Measurements from ENCODE around the gene DHX58.

DNA sequence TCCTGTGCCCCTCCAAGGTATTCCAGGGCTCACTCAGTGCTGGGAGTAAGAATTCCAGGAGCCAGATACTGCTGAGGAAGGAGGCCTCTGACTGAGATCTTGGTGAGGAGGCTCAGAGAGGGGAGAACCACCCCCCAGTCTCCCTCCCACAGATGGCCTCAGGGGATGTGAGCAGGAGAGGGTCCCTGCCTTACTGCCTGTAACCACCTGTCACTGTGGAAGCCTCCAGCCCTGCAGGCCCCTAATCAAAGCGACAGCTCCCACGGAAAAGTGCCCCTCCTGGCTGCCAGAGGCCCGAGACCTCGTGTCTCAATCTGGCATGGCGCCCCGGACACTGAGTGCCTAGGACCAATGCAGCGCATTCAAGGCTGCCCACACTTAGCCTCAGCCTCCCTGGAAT, 54.5 kb downstream of the DHX58 start:
- TF ChIP-seq, protein P1, sequence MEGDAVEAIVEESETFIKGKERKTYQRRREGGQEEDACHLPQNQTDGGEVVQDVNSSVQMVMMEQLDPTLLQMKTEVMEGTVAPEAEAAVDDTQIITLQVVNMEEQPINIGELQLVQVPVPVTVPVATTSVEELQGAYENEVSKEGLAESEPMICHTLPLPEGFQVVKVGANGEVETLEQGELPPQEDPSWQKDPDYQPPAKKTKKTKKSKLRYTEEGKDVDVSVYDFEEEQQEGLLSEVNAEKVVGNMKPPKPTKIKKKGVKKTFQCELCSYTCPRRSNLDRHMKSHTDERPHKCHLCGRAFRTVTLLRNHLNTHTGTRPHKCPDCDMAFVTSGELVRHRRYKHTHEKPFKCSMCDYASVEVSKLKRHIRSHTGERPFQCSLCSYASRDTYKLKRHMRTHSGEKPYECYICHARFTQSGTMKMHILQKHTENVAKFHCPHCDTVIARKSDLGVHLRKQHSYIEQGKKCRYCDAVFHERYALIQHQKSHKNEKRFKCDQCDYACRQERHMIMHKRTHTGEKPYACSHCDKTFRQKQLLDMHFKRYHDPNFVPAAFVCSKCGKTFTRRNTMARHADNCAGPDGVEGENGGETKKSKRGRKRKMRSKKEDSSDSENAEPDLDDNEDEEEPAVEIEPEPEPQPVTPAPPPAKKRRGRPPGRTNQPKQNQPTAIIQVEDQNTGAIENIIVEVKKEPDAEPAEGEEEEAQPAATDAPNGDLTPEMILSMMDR (IDR thresholded peaks at IDR 0.05; ENCODE audit: low read length) = no peak
- TF ChIP-seq EZH2 (optimal IDR thresholded peaks at IDR 0.05; ENCODE audit: low read depth, low read length) (no peak), EZH2phosphoT487 (IDR thresholded peaks at IDR 0.05; ENCODE audit: low read length) (no peak)
